Fibroblast of gingiva (primary cell): ENCODE results near the gene DAB1.

Experiments used
- DNase-seq: peaks from one replicate; pipeline ENCODE4 v3.0.0-alpha.2; 2011; ENCODE audit warnings: low read depth

Gene DAB1

GRCh38 chr1:57316291-57316690 lies 107.6 kb downstream of the DAB1 start:
- DNase-seq = no peak

DNA sequence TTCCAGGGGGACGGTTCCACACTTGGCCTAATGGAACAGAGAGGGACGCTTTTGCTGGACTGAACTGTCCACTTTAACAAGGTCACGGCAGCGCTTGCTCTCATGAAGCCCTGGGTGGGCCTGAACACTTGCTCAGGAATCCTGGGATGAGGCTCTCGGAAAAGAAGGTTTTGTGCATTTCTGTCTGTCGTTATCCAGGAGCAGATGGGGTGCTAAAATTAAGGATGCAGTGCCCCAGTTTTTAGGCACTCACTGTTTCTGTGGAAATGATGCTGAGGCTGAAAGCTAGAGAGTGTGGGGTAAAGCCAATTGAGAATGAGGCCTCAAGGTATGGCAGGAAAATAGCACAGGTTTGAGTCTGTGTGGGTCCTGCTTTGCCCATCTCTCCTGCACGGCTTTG lies 111.0 kb downstream of the DAB1 start:
- no peak for DNase-seq

- no peak for DNase-seq
These were observed 112.4 kb downstream of the DAB1 start for GRCh38 chr1:57311411-57311810.

DNA sequence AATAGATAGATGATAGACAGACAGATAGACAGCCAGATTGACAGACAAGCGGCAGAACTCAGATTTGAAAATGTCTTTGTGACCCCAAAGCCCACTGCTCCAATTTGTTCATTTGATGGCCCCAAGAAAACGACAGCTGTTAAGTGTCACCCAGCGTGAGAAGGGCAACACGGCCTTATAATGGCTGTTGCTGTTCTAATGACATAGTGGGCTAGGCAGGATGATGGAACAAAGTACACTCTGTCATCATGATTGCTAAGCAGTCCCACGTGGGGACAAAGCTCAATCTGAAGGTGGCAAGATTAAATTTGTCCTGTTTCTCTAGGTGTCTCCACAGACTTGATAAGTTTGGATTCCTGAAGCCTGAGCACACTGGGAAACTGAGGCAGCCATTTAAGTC lies 112.9 kb downstream of the DAB1 start:
- DNase-seq = no peak

- no peak for DNase-seq
These were observed 114.2 kb downstream of the DAB1 start for GRCh38 chr1:57309630-57310029.

- no peak for DNase-seq
These were observed 116.3 kb downstream of the DAB1 start for GRCh38 chr1:57307392-57308170.

DNA sequence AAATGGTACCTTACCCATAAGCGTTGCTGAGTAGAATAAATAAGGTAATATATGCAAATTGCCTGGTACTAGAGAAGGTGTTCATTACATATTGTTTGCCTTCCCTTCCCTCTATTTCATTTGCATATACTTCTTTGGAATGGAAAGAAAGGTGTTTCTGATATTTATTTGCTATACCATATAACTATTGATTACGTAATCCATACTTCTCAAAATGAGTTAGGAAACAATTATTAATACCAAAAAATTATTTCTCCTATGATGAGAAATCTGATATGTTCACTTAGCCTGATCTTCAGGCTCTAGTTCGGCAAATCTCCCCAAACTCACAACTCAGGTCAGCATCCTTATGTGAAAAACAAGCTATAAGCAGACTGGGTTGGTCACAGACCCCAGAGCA lies 119.3 kb downstream of the DAB1 start:
- no peak for DNase-seq

GRCh38 chr1:57302812-57303596 lies 120.9 kb downstream of the DAB1 start:
- no peak for DNase-seq

DNA sequence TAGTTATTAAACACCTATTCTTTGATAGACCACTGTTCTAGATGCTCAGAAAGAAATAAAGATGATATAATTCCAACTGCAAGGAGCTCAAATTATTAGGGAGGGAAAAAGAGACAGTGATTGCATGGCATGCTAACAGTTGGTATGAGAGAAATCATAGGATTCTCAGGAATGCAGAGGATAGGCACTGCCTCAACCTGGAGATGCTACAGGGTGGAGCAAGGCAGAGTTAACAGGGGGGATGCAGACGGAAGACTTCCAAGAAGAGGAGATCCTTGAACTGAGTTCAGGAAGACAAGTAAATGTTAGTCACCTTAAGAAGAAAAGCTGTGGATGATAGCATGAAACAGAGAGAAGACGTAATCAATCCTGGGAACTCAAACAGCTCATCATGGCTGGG lies 123.7 kb downstream of the DAB1 start:
- DNase-seq = no peak

GRCh38 chr1:57296726-57297250 lies 127.1 kb downstream of the DAB1 start:
- no peak for DNase-seq

- no peak for DNase-seq
These were observed 128.5 kb downstream of the DAB1 start for GRCh38 chr1:57295326-57295725.

DNA sequence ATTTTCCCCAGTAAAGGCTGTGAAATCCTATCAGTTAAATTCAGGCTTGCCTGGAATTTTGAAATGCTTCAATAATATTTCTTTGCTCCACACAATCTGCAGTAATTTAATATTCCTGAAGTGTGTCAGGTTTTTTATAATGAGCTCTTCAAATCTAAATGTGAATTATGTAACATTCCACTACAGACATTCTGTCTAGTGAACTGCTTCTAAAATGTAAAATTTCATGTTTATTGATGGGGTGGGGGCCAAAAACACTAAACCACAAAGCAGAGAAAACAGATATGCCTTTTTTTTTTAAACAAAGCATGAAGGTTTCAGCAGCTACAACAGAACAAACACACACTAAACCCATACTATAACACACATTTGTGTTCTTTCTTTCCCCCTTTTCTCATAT lies 129.7 kb downstream of the DAB1 start:
- DNase-seq = no peak

GRCh38 chr1:57293214-57293613 lies 130.6 kb downstream of the DAB1 start:
- no peak for DNase-seq

- no peak for DNase-seq
These were observed 134.1 kb downstream of the DAB1 start for GRCh38 chr1:57289781-57290180.

DNA sequence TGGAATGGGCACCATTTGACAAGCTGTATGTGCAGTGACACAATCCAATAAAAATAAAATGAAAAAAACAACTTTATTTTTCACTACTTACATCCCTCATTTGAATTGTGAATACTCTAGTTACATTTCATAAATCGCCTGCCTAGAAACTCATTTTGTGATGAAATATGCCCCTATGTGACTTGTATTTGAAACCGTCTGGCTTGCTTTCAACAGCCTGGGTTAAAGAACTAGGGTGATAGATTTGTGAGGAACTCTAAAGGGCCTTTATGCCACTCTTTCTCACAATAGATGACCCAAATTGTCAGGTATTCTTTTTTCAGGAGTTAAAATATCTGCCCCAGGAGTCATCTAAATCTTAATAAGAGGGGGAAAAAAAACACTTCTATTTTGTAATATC lies 137.9 kb downstream of the DAB1 start:
- no peak for DNase-seq

- DNase-seq = no peak
These were observed 141.4 kb downstream of the DAB1 start for GRCh38 chr1:57282411-57282810.

DNA sequence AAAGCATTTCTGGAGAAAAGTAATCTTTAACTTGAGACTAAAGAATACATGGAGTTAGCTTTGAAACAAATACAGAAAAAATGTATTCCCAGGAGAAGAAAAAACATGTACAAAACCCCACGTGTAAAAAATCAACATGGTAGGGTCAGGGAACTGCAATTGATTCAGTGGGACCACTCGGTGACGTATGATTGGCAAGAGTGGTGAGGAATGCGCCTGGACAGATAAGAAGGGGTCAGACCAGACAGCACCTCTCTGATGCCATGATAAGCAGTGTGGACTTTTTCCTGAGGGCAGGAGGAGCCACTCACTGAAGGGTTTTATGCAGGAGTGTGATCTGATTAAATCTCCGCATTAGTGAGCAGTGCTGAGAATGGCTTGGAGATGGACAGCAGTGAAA lies 142.5 kb downstream of the DAB1 start:
- DNase-seq = no peak

- DNase-seq = no peak
These were observed 143.8 kb downstream of the DAB1 start for GRCh38 chr1:57279909-57280666.

DNA sequence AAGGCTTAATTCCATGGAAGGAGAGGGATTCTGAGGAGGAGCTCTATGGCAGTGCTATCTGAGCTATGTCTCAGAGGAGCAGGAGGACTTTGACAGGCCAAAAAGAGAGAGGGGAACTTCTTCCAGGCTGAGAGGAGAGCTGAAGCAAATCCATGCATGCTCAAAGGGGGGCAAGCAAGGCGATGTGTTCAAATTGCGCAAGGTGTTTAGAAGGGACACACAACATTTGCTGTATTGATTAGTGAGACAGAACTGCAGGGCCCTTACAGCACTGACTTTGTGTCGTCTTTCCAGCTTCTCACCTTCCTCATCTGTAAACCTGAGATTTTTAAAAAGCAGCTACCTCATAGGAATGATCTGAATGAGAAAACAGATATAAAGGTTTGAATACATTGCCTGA lies 145.3 kb downstream of the DAB1 start:
- no peak for DNase-seq

DNA sequence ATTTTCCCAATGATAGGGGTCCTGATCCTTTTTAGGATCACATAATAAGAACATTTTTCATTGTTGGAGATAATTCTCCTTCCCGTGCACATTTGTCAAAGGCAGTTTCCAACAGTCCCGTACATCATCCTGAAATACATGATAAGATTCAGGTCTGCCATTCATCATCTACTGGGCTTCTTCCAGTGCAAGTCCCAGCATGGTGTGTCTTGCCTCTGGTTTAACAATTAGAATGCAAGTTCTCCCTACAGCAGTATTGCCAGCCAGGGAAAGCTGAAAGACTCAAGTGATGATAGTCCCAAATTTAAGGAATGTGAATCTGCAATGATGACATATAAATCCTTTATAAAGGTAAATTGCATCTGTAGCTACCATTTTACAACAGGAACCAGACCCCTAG lies 146.2 kb downstream of the DAB1 start:
- no peak for DNase-seq

DNA sequence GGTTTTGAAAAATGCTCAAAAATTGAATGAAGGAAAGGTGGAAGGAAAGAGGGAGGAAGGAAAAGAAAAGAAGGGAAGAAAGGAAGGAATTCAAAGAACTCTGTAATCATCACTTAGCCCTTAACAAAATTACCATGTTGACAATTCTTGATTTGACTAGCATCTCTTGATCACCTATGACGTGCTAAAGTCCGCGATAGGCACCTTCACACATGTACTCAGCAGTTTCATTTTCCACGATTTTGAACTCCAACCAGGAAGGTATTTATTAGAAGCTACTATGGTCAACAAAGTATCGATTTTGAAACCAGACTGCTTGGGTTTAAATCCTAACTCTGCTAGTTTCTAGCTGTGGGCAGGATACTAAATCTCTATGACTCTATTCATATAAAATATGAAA lies 146.9 kb downstream of the DAB1 start:
- no peak for DNase-seq

- no peak for DNase-seq
These were observed 151.3 kb downstream of the DAB1 start for GRCh38 chr1:57272601-57273000.

- DNase-seq = no peak
These were observed 151.7 kb downstream of the DAB1 start for GRCh38 chr1:57272150-57272549.
